CD14-positive monocyte (primary cell): ENCODE results near the gene ERI2. TPM values are rescaled to one million over a fixed set of nuclear protein-coding genes. Genes with fewer than 3 reads are reported as not detected.
A peak's percentile ranks its signal among the peaks of the same experiment; 100 is the strongest.
"Not testable (repeated sequence)": the region's sequence is repeated elsewhere in the genome, so short reads cannot be mapped to it uniquely, and the experiment has no call there.

Experiments used
- DNase-seq, 3 donors: peaks; one replicate each; pipeline ENCODE4 v3.0.0-alpha.2; 2011 to 2022
- H2AFZ ChIP-seq: 2 replicates; pipeline ENCODE4 v1.6.0; 2012; ENCODE audit warnings: mild to moderate bottlenecking, low read depth, low read length, inconsistent platforms; ENCODE audit not compliant: insufficient read depth, poor library complexity, severe bottlenecking
- H3K27ac ChIP-seq, 2 donors: 1 replicate in 1 of 2; 2 replicates in 1 of 2; pipeline ENCODE4 v1.5.1; 2012 to 2013; ENCODE audit warnings: low read length in 2 of 2, control low read depth in 1 of 2, inconsistent platforms in 1 of 2, low read depth in 1 of 2, mild to moderate bottlenecking in 1 of 2
- H3K27me3 ChIP-seq, 2 donors: one replicate each; pipeline versions ENCODE4 v1.6.0 to v1.6.1; 2011 to 2013; ENCODE audit warnings: low read length in 2 of 2; ENCODE audit not compliant: control insufficient read depth in 2 of 2, insufficient read depth in 2 of 2
- H3K36me3 ChIP-seq, 2 donors: replicated peaks in 1 of 2; 1 replicate in 1 of 2; 2 replicates in 1 of 2; pipeline versions ENCODE4 v1.5.1 to v1.6.1; 2012 to 2013; ENCODE audit warnings: low read length in 2 of 2, control low read depth in 1 of 2, inconsistent platforms in 1 of 2, mild to moderate bottlenecking in 1 of 2; ENCODE audit not compliant: insufficient read depth in 2 of 2, control insufficient read depth in 1 of 2
- H3K4me1 ChIP-seq, 2 donors: 1 replicate in 1 of 2; 2 replicates in 1 of 2; pipeline versions ENCODE4 v1.5.1 to v1.6.1; 2012 to 2013; ENCODE audit warnings: low read length in 2 of 2, control low read depth in 1 of 2, inconsistent platforms in 1 of 2, mild to moderate bottlenecking in 1 of 2, moderate library complexity in 1 of 2; ENCODE audit not compliant: insufficient read depth in 2 of 2, control insufficient read depth in 1 of 2
- H3K4me2 ChIP-seq: replicated peaks from 2 replicates; pipeline ENCODE3; 2012; ENCODE audit warnings: low read length, moderate library complexity, mild to moderate bottlenecking; ENCODE audit not compliant: poor library complexity, severe bottlenecking; ENCODE audit errors: extremely low read depth
- H3K4me3 ChIP-seq, 3 experiments: fragments of 200-600 bp in 1 of 3; sonication (generic) in 1 of 3; replicated peaks in 1 of 3; 1 replicate in 2 of 3; 2 replicates in 1 of 3; pipeline ENCODE4 v1.5.1; 2011 to 2013; ENCODE audit warnings: low read length in 3 of 3, mild to moderate bottlenecking in 3 of 3, control low read depth in 2 of 3, low read depth in 2 of 3, inconsistent platforms in 1 of 3, moderate library complexity in 1 of 3
- H3K79me2 ChIP-seq: 2 replicates; pipeline ENCODE4 v1.6.0; 2012; ENCODE audit warnings: mild to moderate bottlenecking, control low read depth, inconsistent platforms, low read length, moderate library complexity; ENCODE audit not compliant: insufficient read depth
- H3K9ac ChIP-seq: 2 replicates; pipeline ENCODE4 v1.6.0; 2017; ENCODE audit warnings: low read length, mild to moderate bottlenecking; ENCODE audit not compliant: insufficient read depth, poor library complexity, severe bottlenecking
- H3K9me3 ChIP-seq, 2 donors: replicated peaks in 1 of 2; 1 replicate in 1 of 2; 2 replicates in 1 of 2; pipeline versions ENCODE4 v1.5.1 to v1.6.1; 2012 to 2013; ENCODE audit warnings: low read length in 2 of 2, control low read depth in 1 of 2; ENCODE audit not compliant: control insufficient read depth in 1 of 2, insufficient read depth in 1 of 2
- H4K20me1 ChIP-seq: 2 replicates; pipeline ENCODE4 v1.6.0; 2012; ENCODE audit warnings: mild to moderate bottlenecking, low read length, control low read depth, moderate library complexity; ENCODE audit not compliant: insufficient read depth
- H3K27ac Mint-ChIP-seq, 7 donors: one replicate each; pipeline ENCODE4 v1.8.0; 2020; ENCODE audit warnings: mild to moderate bottlenecking in 7 of 7, mixed read lengths in 7 of 7, moderate library complexity in 6 of 7, inconsistent platforms in 2 of 7
- H3K27me3 Mint-ChIP-seq, 3 donors: one replicate each; pipeline ENCODE4 v1.8.0; 2021 to 2022; ENCODE audit warnings: low read depth in 3 of 3, mild to moderate bottlenecking in 3 of 3, mixed read lengths in 3 of 3, moderate library complexity in 3 of 3, inconsistent platforms in 1 of 3
- H3K36me3 Mint-ChIP-seq, 2 donors: one replicate each; pipeline ENCODE4 v1.8.0; 2020; ENCODE audit warnings: mixed read lengths in 2 of 2, inconsistent platforms in 1 of 2, mild to moderate bottlenecking in 1 of 2
- H3K4me1 Mint-ChIP-seq: one replicate; pipeline ENCODE4 v1.8.0; 2020; ENCODE audit warnings: mild to moderate bottlenecking, mixed read lengths
- H3K4me3 Mint-ChIP-seq, 2 donors: one replicate each; pipeline ENCODE4 v1.8.0; 2020; ENCODE audit warnings: mild to moderate bottlenecking in 2 of 2, mixed read lengths in 2 of 2, moderate library complexity in 1 of 2
- H3K9me3 Mint-ChIP-seq, 7 donors: one replicate each; pipeline ENCODE4 v1.8.0; 2020 to 2022; ENCODE audit warnings: mixed read lengths in 7 of 7, mild to moderate bottlenecking in 6 of 7, moderate library complexity in 6 of 7, inconsistent platforms in 2 of 7
- WGBS: methylation state at CpG from one replicate; pipeline ENCODE4 v1.1.5; 2013; ENCODE audit warnings: missing lambda C conversion rate; ENCODE audit not compliant: insufficient coverage; 5-methylcytosine and 5-hydroxymethylcytosine counted together
- intact Hi-C, 2 donors: fragments of 100-400 bp; cut with micrococcal nuclease; formaldehyde crosslinking; loops; one replicate each; pipeline versions ENCODE4 v1.15.0 to v1.15.1; 2023
- polyA plus RNA-seq, 3 donors: library from polyadenylated mRNA; depleted of rRNA in 1 of 3; unstranded in 2 of 3; stranded (reverse) in 1 of 3; fragments of 300-500 nt in 2 of 3; fragments of >200 nt in 1 of 3; fragmentation: Illumina TruSeq in 2 of 3; gene quantifications; 1 replicate in 2 of 3; 2 replicates in 1 of 3; pipeline ENCODE4 v1.2.3, GENCODE V29; 2012 to 2021
- TF ChIP-seq, protein P1 (sequence below): fragments of 200-600 bp; IDR thresholded peaks from one replicate; pipeline ENCODE4 v1.8.0; 2022; ENCODE audit warnings: antibody characterized with exemption, mild to moderate bottlenecking

The ERI2 gene
- polyA plus RNA-seq, 3 donors, result 4.0 to 10.5 (median 10.4) TPM

GRCh38 chr16:20761175-20761574, 45.1 kb downstream of the ERI2 start:
- TF ChIP-seq, protein P1, sequence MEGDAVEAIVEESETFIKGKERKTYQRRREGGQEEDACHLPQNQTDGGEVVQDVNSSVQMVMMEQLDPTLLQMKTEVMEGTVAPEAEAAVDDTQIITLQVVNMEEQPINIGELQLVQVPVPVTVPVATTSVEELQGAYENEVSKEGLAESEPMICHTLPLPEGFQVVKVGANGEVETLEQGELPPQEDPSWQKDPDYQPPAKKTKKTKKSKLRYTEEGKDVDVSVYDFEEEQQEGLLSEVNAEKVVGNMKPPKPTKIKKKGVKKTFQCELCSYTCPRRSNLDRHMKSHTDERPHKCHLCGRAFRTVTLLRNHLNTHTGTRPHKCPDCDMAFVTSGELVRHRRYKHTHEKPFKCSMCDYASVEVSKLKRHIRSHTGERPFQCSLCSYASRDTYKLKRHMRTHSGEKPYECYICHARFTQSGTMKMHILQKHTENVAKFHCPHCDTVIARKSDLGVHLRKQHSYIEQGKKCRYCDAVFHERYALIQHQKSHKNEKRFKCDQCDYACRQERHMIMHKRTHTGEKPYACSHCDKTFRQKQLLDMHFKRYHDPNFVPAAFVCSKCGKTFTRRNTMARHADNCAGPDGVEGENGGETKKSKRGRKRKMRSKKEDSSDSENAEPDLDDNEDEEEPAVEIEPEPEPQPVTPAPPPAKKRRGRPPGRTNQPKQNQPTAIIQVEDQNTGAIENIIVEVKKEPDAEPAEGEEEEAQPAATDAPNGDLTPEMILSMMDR, result no peak
- intact Hi-C loops, result no loop called here
- no peak overlapping the region for H3K27ac ChIP-seq
- peaks cover 7 to 27% (median 11%) of the 10 kb centered on the region in 7 donors for H3K9me3 Mint-ChIP-seq
- DNase-seq, result no peak
- H3K36me3 ChIP-seq, result no peaks in the 10 kb centered on the region
- no CpG with 5 or more reads among the region's 1 CpG for WGBS
- no peaks in the 10 kb centered on the region for H3K79me2 ChIP-seq
- H3K27me3 ChIP-seq, result no peaks in the 10 kb centered on the region
- no peak overlapping the region for H3K9ac ChIP-seq
- H3K9me3 ChIP-seq, result peaks cover 0 to 4% of the 10 kb centered on the region in 2 donors
- no peak overlapping the region for H3K4me2 ChIP-seq
- H3K36me3 Mint-ChIP-seq, result peaks cover 3 to 20% of the 10 kb centered on the region in 2 donors
- no peaks in the 10 kb centered on the region for H4K20me1 ChIP-seq
- peaks cover 13% of the 10 kb centered on the region for H3K4me1 Mint-ChIP-seq
- H2AFZ ChIP-seq, result no peak overlapping the region
- H3K27ac Mint-ChIP-seq, result no peak overlapping the region
- H3K4me3 ChIP-seq, result no peak overlapping the region
- H3K4me1 ChIP-seq, result peaks cover 11 to 20% of the 10 kb centered on the region in 2 donors
- H3K4me3 Mint-ChIP-seq, result peak overlapping the region in 1 of 2 donors; percentile 3
- H3K27me3 Mint-ChIP-seq, result no peaks in the 10 kb centered on the region

- no peak for DNase-seq
- Mint-ChIP-seq H3K27me3 (no peaks in the 10 kb centered on the region), H3K9me3 (peaks cover 7 to 27% (median 11%) of the 10 kb centered on the region in 7 donors), H3K4me1 (peaks cover 13% of the 10 kb centered on the region), H3K27ac (peak overlapping the region in 1 of 7 donors; percentile 32), H3K36me3 (peaks cover 3 to 20% of the 10 kb centered on the region in 2 donors), H3K4me3 (no peak overlapping the region)
- Histone ChIP-seq H3K4me3 (no peak overlapping the region), H3K27ac (no peak overlapping the region), H3K4me2 (no peak overlapping the region), H3K79me2 (no peaks in the 10 kb centered on the region), H3K9me3 (peaks cover 0 to 4% of the 10 kb centered on the region in 2 donors), H2AFZ (no peak overlapping the region), H3K36me3 (no peaks in the 10 kb centered on the region), H3K27me3 (no peaks in the 10 kb centered on the region), H3K4me1 (peaks cover 11 to 20% of the 10 kb centered on the region in 2 donors), H4K20me1 (no peaks in the 10 kb centered on the region), H3K9ac (no peak overlapping the region)
- intact Hi-C loops, result no loop called here
- TF ChIP-seq, protein P1, result no peak
- no CpG with 5 or more reads among the region's 2 CpGs for WGBS
These were observed 45.9 kb downstream of the ERI2 start for GRCh38 chr16:20760346-20760745.

- H3K79me2 ChIP-seq, H3K4me3 Mint-ChIP-seq, H2AFZ ChIP-seq, H3K9ac ChIP-seq, H3K4me2 ChIP-seq, H3K27ac ChIP-seq, H3K4me3 ChIP-seq, H3K36me3 ChIP-seq, H3K27ac Mint-ChIP-seq, H3K27me3 ChIP-seq, H3K27me3 Mint-ChIP-seq, H3K9me3 ChIP-seq, H4K20me1 ChIP-seq, intact Hi-C loops, DNase-seq: not testable (repeated sequence)
- H3K4me1 ChIP-seq, result peaks cover 12 to 28% of the 10 kb centered on the region in 2 donors
- H3K9me3 Mint-ChIP-seq, result peaks cover 2 to 15% (median 7%) of the 10 kb centered on the region in 7 donors
- no CpG with 5 or more reads among the region's 5 CpGs for WGBS
- peaks cover 0 to 11% of the 10 kb centered on the region in 2 donors for H3K36me3 Mint-ChIP-seq
- peaks cover 21% of the 10 kb centered on the region for H3K4me1 Mint-ChIP-seq
These were observed 50.5 kb downstream of the ERI2 start for GRCh38 chr16:20755799-20756198.
